Prostate gland (tissue), 2 donors: ENCODE measurements around the gene PPP2R2D. TPM values are rescaled to one million over a fixed set of nuclear protein-coding genes. Genes with fewer than 3 reads are reported as not detected.
"Not testable (repeated sequence)": the region's sequence is repeated elsewhere in the genome, so short reads cannot be mapped to it uniquely, and the experiment has no call there.

Source experiments
- DNase-seq: peaks from one replicate; pipeline ENCODE4 v3.0.0-alpha.2; 2019; ENCODE audit warnings: low spot score
- H3K27ac ChIP-seq, 2 donors: fragments of 200-600 bp; sonication (generic); 2 replicates each; pipeline ENCODE4 v1.5.1; 2017 to 2019
- H3K27me3 ChIP-seq: fragments of 200-600 bp; sonication (generic); replicated peaks from 2 replicates; pipeline ENCODE4 v1.5.1; 2019; ENCODE audit not compliant: insufficient read depth
- H3K36me3 ChIP-seq, 2 donors: fragments of 200-600 bp; sonication (generic); 1 replicate in 1 of 2; 2 replicates in 1 of 2; pipeline versions ENCODE4 v1.5.1 to v1.8.1; 2017 to 2019
- H3K4me1 ChIP-seq: fragments of 200-600 bp; sonication (generic); replicated peaks from 2 replicates; pipeline ENCODE4 v1.5.1; 2019
- H3K4me3 ChIP-seq, 2 donors: fragments of 200-600 bp; sonication (generic); 2 replicates each; pipeline ENCODE4 v1.5.1; 2017 to 2019
- H3K9me3 ChIP-seq: fragments of 200-600 bp; sonication (generic); 2 replicates; pipeline ENCODE4 v1.5.1; 2017
- POLR2A ChIP-seq: fragments of 450-650 bp; IDR thresholded peaks from one replicate; pipeline ENCODE4 v1.6.1; 2016; ENCODE audit warnings: antibody characterized with exemption, mild to moderate bottlenecking
- POLR2AphosphoS5 ChIP-seq: sonication (generic); formaldehyde crosslinking; IDR thresholded peaks from one replicate; pipeline ENCODE4 v1.6.1; 2017; ENCODE audit warnings: antibody characterized with exemption
- WGBS: methylation state at CpG from one replicate; pipeline ENCODE4 v1.1.5; 2018; 5-methylcytosine and 5-hydroxymethylcytosine counted together
- intact Hi-C: fragments of 100-400 bp; cut with DNase I; formaldehyde crosslinking; loops from one replicate; pipeline ENCODE4 v1.14.2; 2022
- total RNA-seq, 2 donors: library from RNA; depleted of rRNA; stranded (reverse); fragments of >200 nt; gene quantifications; one replicate each; pipeline ENCODE4 v1.1.0, GENCODE V29; 2016
- TF ChIP-seq, protein P1 (sequence below), 4 experiments: fragments of 200-600 bp in 2 of 4; fragments of 450-650 bp in 2 of 4; sonication (generic) in 2 of 4; IDR thresholded peaks; 1 replicate in 3 of 4; 2 replicates in 1 of 4; pipeline ENCODE4 v1.5.1; 2016 to 2019; ENCODE audit warnings: antibody characterized with exemption in 4 of 4, mild to moderate bottlenecking in 2 of 4, moderate library complexity in 2 of 4

Gene PPP2R2D
- total RNA-seq, 2 donors from 2014 or later: 37.0 to 55.2 TPM

DNA sequence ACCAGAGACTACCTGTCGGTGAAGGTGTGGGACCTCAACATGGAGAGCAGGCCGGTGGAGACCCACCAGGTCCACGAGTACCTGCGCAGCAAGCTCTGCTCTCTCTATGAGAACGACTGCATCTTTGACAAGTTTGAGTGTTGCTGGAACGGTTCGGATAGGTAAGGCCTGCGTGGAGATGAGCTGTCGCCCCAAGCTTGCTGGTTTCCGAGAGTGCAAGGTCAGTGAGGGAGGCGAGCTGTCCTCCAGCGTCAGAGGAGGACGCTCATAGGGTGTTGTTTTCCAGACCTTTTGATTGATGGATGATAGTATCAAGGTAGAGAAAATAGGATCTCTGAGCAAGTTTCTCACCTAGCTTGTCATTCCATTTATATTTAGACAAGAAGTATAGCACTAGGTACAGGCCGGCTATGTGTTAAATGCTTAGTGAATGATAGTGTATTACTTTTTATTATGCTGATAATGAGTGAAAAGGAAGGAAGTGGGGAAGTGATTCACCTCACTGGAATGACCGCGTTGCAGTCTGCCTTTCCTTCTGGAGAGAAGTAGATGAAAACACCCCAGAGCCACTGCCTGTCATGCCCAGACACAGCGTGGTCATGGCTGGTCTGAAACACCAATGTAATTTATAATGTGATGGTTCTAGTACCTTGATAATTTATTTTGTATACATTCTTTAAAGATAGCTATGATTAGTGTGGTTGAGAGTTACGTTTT lies 47.0 kb downstream of the PPP2R2D start:
- no peaks in the 10 kb centered on the region for H3K9me3 ChIP-seq
- H3K27ac ChIP-seq: no peak overlapping the region
- TF ChIP-seq, protein P1, sequence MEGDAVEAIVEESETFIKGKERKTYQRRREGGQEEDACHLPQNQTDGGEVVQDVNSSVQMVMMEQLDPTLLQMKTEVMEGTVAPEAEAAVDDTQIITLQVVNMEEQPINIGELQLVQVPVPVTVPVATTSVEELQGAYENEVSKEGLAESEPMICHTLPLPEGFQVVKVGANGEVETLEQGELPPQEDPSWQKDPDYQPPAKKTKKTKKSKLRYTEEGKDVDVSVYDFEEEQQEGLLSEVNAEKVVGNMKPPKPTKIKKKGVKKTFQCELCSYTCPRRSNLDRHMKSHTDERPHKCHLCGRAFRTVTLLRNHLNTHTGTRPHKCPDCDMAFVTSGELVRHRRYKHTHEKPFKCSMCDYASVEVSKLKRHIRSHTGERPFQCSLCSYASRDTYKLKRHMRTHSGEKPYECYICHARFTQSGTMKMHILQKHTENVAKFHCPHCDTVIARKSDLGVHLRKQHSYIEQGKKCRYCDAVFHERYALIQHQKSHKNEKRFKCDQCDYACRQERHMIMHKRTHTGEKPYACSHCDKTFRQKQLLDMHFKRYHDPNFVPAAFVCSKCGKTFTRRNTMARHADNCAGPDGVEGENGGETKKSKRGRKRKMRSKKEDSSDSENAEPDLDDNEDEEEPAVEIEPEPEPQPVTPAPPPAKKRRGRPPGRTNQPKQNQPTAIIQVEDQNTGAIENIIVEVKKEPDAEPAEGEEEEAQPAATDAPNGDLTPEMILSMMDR (IDR thresholded peaks at IDR 0.05): no peak
- TF ChIP-seq POLR2AphosphoS5: no peak
- TF ChIP-seq POLR2A: no peak
- no peak overlapping the region for H3K4me3 ChIP-seq
- no peaks in the 10 kb centered on the region for H3K4me1 ChIP-seq
- peaks cover 0 to 12% of the 10 kb centered on the region in 2 donors for H3K36me3 ChIP-seq
- DNase-seq: no peak
- no peaks in the 10 kb centered on the region for H3K27me3 ChIP-seq
- 92% methylated on average over 18 of the region's 18 CpGs for WGBS
- intact Hi-C loops: no loop called here

DNA sequence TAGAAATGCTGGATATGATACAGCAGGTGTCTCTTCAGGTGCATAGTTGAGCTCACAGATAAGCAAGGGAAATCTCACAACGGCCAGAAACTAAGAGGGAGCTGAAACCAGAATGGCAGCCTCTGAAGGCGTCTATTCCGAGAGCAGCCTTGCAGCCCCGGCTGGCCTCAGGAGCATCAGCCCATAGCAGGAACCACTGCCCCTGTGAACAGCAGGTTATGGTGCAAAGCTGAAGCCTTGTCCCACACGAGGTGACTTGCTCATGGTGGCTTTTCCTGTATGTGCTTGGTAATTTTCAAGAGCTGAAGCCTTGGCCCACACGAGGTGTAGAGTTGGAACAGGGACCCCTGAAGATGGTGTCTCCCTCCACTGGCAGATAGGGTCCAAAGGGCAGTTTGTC lies 47.7 kb downstream of the PPP2R2D start:
- WGBS: 91% methylated on average over 6 of the region's 6 CpGs

DNA sequence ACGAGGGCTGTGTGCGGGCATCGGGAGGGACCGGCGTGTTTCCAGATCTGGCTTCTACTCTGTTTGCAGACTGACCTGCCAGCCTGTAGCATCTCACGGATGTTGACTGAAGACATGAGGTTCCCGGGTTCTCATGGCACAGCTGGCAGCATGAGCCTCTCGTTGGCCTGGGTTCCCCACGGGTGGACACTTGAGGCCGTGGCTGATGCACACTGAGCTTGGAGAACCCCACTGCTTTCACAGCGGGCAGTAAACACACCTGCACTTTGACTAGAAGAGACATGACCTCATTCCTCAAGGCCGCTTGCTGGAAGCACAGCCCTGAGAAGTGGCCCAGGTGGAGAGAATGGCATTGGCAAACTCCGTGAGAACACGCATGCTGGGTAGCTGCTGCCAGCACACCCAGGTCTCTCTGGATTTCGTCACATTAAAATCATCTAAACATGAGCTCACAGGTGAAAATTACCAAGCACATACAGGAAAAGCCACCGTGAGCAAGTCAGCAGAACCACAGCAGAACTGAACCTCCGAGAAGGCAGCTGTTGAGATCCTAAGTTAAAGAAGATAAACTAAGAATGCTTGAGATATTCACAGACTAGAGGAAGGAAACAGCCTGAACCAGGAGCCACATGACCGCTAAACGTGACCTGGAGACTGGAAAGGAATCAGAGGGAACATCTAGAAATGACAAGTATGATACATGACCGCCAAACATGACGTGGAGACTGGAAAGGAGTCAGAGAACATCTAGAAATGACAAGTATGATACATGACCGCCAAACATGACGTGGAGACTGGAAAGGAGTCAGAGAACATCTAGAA lies 48.4 kb downstream of the PPP2R2D start:
- H3K27ac ChIP-seq: no peak overlapping the region
- peaks cover 0 to 12% of the 10 kb centered on the region in 2 donors for H3K36me3 ChIP-seq
- no peak overlapping the region for H3K4me3 ChIP-seq
- 95% methylated on average over 23 of the region's 23 CpGs for WGBS
- intact Hi-C loops: no loop called here
- H3K9me3 ChIP-seq: no peaks in the 10 kb centered on the region
- TF ChIP-seq POLR2A: no peak
- TF ChIP-seq, protein P1 (IDR thresholded peaks at IDR 0.05): no peak
- no peaks in the 10 kb centered on the region for H3K4me1 ChIP-seq
- no peaks in the 10 kb centered on the region for H3K27me3 ChIP-seq
- no peak for DNase-seq

More for the DNA sequence above, 47.7 kb downstream of the PPP2R2D start:
- Histone ChIP-seq H3K4me3 (no peak overlapping the region), H3K4me1 (no peaks in the 10 kb centered on the region), H3K27ac (no peak overlapping the region), H3K36me3 (peaks cover 0 to 12% of the 10 kb centered on the region in 2 donors), H3K27me3 (no peaks in the 10 kb centered on the region), H3K9me3 (no peaks in the 10 kb centered on the region)
- DNase-seq: no peak
- intact Hi-C loops: no loop called here
- TF ChIP-seq POLR2A: no peak
- TF ChIP-seq, protein P1 (IDR thresholded peaks at IDR 0.05): no peak
- TF ChIP-seq POLR2AphosphoS5: no peak

DNA sequence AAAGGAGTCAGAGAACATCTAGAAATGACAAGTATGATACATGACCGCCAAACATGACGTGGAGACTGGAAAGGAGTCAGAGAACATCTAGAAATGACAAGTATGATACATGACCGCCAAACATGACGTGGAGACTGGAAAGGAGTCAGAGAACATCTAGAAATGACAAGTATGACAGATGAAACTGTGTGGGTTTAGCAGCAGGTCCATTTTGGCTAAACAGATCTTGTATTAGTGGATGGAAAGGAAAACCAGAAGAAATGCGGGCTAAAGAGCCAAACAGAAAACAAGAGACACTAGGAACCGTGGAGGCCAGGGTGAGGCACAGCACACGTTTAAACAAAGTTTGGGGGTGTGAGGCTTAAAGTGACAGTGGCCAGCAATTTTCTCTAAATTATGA lies 49.1 kb downstream of the PPP2R2D start:
- H3K27ac ChIP-seq, H3K4me3 ChIP-seq, H3K27me3 ChIP-seq, DNase-seq, H3K9me3 ChIP-seq, H3K4me1 ChIP-seq, intact Hi-C loops: not testable (repeated sequence)
- H3K36me3 ChIP-seq: peaks cover 0 to 12% of the 10 kb centered on the region in 2 donors
- 84% methylated on average over 6 of the region's 7 CpGs for WGBS

DNA sequence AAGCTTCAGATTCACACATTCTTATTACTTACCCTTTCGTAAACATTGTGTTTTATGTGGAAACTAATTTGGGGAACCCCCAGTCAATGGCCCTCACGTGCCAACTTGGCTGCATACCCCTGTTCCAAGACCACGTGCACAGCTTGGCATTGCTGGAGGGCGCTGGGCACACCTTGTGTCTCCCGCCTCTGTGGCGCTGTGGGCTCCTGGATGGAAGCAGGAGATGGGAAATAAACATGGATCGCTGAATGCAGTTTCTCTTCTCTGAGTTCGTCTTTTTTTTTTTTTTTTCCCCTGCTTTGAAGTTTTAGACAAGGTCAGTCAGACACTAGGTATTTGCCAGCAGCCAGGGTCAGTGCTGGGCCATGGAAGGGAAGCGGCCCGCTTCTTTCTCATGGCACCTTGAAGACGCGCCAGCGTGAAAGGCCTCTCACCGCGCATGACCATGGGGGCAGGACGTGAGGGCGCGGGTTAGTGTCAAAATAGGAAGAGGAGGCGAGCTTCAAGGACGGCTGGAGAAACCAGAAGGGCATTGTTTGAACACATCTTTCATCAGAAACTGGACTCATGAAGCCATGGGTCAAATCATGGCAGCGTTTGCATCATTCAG lies 53.7 kb downstream of the PPP2R2D start:
- TF ChIP-seq POLR2AphosphoS5 (no peak), POLR2A (no peak)
- TF ChIP-seq, protein P1 (IDR thresholded peaks at IDR 0.05): no peak
- no peaks in the 10 kb centered on the region for H3K4me1 ChIP-seq
- no peaks in the 10 kb centered on the region for H3K27me3 ChIP-seq
- WGBS: 84% methylated on average over 21 of the region's 21 CpGs
- DNase-seq: no peak
- no peak overlapping the region for H3K27ac ChIP-seq
- no peak overlapping the region for H3K4me3 ChIP-seq
- peaks cover 5 to 12% of the 10 kb centered on the region in 2 donors for H3K36me3 ChIP-seq
- H3K9me3 ChIP-seq: no peaks in the 10 kb centered on the region
- intact Hi-C loops: no loop called here
